Stimulated activated CD4-positive, alpha-beta T cell treated with anti-CD3 and anti-CD28 coated beads, Interleukin-4, amount 100 ng/mL, for 48 hours (primary cell): ENCODE results near the gene SMAD9.

ENCODE experiments used
- DNase-seq, 2 donors: peaks; one replicate each; pipeline ENCODE4 v3.0.0-alpha.2; 2020; ENCODE audit warnings: low read depth in 2 of 2

The SMAD9 gene

DNA sequence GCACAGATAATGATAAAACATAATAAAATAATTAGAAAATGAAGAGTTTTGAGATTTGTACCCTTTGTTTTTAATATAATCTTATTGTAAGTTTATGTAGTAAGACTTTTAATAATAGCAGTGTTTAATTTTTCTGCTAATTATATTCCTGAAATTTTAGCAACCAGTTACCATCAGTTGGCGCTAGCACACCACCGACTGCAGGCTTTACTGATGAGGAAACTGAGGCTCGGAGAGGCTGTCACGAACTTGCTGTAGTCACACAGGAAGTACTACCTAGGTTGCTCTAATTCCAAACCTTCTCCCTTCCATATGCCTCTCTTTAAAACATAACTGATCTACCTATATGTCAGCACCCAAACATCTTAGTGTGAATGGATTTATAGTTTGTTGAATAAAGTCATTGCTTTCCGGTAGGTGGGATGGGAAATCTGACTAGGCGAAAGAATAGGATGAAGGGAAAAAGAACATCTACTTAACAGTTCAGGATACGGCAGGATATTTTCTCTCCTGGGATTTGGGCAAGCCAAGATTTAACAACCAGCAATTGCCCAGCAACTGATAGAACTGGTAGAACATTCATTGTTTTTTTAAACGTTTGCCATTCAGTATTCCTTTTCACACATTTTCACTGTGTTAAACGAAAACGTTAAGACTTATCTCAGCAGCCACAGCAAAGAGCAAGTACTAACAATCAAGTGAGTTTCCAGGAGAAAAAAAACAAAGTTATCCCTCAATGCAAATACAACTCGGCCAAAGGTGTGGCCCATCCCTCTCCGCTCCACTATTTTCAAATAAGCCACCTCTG is 101.8 kb downstream of the SMAD9 start:
- no peak for DNase-seq

DNA sequence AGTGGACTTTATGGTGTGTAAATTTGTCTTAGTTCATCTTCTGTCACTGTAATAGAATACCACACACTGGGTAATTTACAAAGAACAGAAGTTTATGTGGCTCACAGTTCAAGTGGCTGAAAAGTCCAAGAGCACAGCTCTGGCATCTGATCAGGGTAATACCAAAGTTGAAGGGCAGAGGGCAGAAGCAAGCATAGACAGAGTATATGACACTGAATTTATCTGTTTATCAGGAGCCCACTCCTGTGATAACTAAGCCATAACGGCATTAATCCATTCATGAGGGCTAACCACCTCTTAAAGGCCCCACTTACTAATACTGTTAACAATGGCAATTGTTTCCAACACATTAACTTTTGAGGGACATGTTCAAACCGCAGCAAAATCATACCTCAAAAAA is 105.0 kb downstream of the SMAD9 start:
- DNase-seq = no peak

DNA sequence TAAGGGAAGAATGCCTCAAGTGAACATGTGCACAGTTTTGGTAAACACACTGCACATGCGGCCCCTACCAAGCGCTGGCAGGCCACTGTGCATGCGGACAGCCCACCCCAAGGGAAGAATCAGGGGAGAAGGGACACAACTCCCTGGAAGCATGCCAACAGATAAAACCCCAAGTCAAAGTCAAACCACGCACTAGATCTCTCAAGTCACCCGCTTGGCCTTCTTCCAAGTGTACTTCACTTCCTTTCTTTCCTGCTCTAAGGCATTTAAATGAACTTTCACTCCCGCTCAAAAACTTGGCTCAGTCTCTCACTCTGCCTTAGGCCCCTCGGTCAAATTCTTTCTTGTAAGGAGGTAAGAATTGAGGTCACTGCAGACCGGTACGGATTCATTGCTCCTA is 105.6 kb downstream of the SMAD9 start:
- no peak for DNase-seq

DNA sequence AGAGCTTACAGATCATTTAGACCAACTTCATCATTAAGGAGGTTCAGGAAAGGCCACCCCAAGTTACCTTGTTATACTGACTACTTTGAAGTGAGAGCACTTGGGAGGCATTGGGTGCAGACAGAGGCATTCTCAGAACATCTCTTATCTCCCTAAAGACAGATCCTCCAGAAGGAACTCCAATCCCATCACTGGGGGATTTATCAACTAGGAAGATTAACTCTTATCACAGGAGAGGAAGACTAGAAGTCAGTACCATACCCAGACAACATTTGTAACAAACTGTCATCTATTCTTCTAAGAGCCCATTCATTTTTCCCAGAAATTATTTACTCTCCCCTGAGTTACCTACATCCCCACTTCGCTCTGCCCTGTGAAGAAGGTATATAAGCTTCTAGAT is 106.8 kb downstream of the SMAD9 start:
- no peak for DNase-seq

- no peak for DNase-seq
These were observed 112.4 kb downstream of the SMAD9 start for GRCh38 chr13:36807616-36808015.

DNA sequence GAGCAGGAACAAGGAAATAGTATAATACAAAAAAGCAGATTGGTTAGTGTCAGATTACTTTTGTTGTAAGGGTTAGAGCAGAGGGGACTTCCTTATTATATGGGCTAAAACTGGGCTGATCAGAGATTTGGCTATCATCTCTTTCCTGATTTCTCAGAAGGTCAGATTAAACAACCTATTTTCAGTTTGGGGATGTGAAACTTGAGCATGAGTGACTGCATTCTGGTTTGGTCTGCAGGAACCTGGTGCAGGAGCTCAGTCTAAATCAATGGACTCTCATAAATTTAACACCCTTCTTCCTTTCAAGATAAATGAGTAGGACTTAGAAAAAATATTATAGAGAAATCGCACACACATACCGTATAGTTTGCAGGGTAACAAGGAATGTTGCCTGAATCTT is 113.9 kb downstream of the SMAD9 start:
- DNase-seq = no peak

GRCh38 chr13:36804588-36804987 is 115.5 kb downstream of the SMAD9 start:
- DNase-seq = no peak

- no peak for DNase-seq
These were observed 119.0 kb downstream of the SMAD9 start for GRCh38 chr13:36801035-36801434.

GRCh38 chr13:36796052-36796451 is 124.0 kb downstream of the SMAD9 start:
- no peak for DNase-seq

GRCh38 chr13:36795463-36795862 is 124.6 kb downstream of the SMAD9 start:
- no peak for DNase-seq
